WTC11 (cell line): ENCODE results near the gene PCSK9. TPM values are rescaled to one million over a fixed set of nuclear protein-coding genes. Genes with fewer than 3 reads are reported as not detected.

Experiments used
- ATAC-seq: fragments of 200-7000 bp; cut with Tn5 transposase; 2 replicates; pipeline ENCODE4 v1.10.0; 2021; ENCODE audit warnings: mild to moderate bottlenecking, moderate library complexity
- CTCF ChIA-PET: fragments of 300-600 bp; sonication (Branson Sonifier 250); formaldehyde crosslinking; loops from one replicate; lab custom pipeline; 2021; ENCODE audit warnings: antibody characterized with exemption; lab: Charles Lee
- POLR2A ChIA-PET: fragments of 350-600 bp; sonication (Branson Sonifier 250); formaldehyde crosslinking; loops from one replicate; lab custom pipeline; 2021; ENCODE audit warnings: antibody characterized with exemption; lab: Charles Lee
- DNase-seq: peaks from one replicate; pipeline ENCODE4 v3.0.0; 2021; ENCODE audit warnings: low spot score
- H3K27ac Mint-ChIP-seq: 2 replicates; pipeline ENCODE4 v1.8.0; 2021; ENCODE audit warnings: mixed read lengths
- H3K27me3 Mint-ChIP-seq: 2 replicates; pipeline ENCODE4 v1.8.0; 2021; ENCODE audit warnings: low read depth, mild to moderate bottlenecking, moderate library complexity, mixed read lengths
- H3K36me3 Mint-ChIP-seq: 2 replicates; pipeline ENCODE4 v1.8.0; 2021; ENCODE audit warnings: mixed read lengths
- H3K4me1 Mint-ChIP-seq: 2 replicates; pipeline ENCODE4 v1.8.0; 2022; ENCODE audit warnings: mixed read lengths
- H3K4me3 Mint-ChIP-seq: 2 replicates; pipeline ENCODE4 v1.8.0; 2021; ENCODE audit warnings: mild to moderate bottlenecking, moderate library complexity, mixed read lengths
- H3K9me3 Mint-ChIP-seq: 2 replicates; pipeline ENCODE4 v1.8.0; 2021; ENCODE audit warnings: mixed read lengths
- ETV6 ChIP-seq: sonication (generic); formaldehyde crosslinking; IDR thresholded peaks from 2 replicates; pipeline ENCODE4 v1.8.1; 2022; ENCODE audit warnings: mild to moderate bottlenecking, missing genetic modification reagents
- GTF2I ChIP-seq: fragments of 250-450 bp; sonication (Bioruptor Pico); conservative IDR thresholded peaks from 2 replicates; pipeline ENCODE4 v1.4.0; 2021; ENCODE audit warnings: mild to moderate bottlenecking
- IRF2 ChIP-seq: sonication (generic); formaldehyde crosslinking; IDR thresholded peaks from 2 replicates; pipeline ENCODE4 v1.8.0; 2022; ENCODE audit warnings: low read depth, missing genetic modification reagents, borderline replicate concordance
- JAZF1 ChIP-seq: fragments of 250-450 bp; sonication (Bioruptor Pico); IDR thresholded peaks from 2 replicates; pipeline ENCODE4 v1.9.0; 2021; ENCODE audit warnings: moderate library complexity, mild to moderate bottlenecking, inconsistent platforms
- NR2C2 ChIP-seq: sonication (generic); formaldehyde crosslinking; IDR thresholded peaks from 2 replicates; pipeline ENCODE4 v1.8.0; 2022; ENCODE audit warnings: mild to moderate bottlenecking, missing genetic modification reagents
- PRRX2 ChIP-seq: fragments of 250-450 bp; sonication (Bioruptor Pico); IDR thresholded peaks from 2 replicates; pipeline ENCODE4 v1.8.0; 2021; ENCODE audit warnings: mild to moderate bottlenecking
- ZNF121 ChIP-seq: sonication (generic); formaldehyde crosslinking; IDR thresholded peaks from 2 replicates; pipeline ENCODE4 v1.8.0; 2023; ENCODE audit warnings: missing genetic modification reagents
- ZNF138 ChIP-seq: sonication (generic); formaldehyde crosslinking; conservative IDR thresholded peaks from 2 replicates; pipeline ENCODE4 v1.8.1; 2022; ENCODE audit warnings: mild to moderate bottlenecking, moderate library complexity, missing genetic modification reagents
- total RNA-seq: library from RNA; stranded (reverse); gene quantifications from 3 replicates; pipeline ENCODE4 v1.2.3, GENCODE V29; 2021
- TF ChIP-seq, protein P1 (sequence below): sonication (generic); formaldehyde crosslinking; IDR thresholded peaks from 2 replicates; pipeline ENCODE4 v1.8.0; 2023; ENCODE audit warnings: missing genetic modification reagents, mild to moderate bottlenecking, borderline replicate concordance
- TF ChIP-seq, protein P2 (sequence below): sonication (generic); formaldehyde crosslinking; IDR thresholded peaks from 2 replicates; pipeline ENCODE4 v1.8.1; 2022; ENCODE audit warnings: mild to moderate bottlenecking, moderate library complexity, missing genetic modification reagents
- TF ChIP-seq, protein P3 (sequence below): sonication (generic); formaldehyde crosslinking; IDR thresholded peaks from 2 replicates; pipeline ENCODE4 v1.8.0; 2022; ENCODE audit warnings: mild to moderate bottlenecking, missing genetic modification reagents
- TF ChIP-seq, protein P4 (sequence below): sonication (generic); formaldehyde crosslinking; IDR thresholded peaks from 2 replicates; pipeline ENCODE4 v1.8.1; 2022; ENCODE audit warnings: low read depth, missing genetic modification reagents, borderline replicate concordance
- TF ChIP-seq, protein P5 (sequence below): sonication (generic); formaldehyde crosslinking; IDR thresholded peaks from 2 replicates; pipeline ENCODE4 v1.8.1; 2023; ENCODE audit warnings: mild to moderate bottlenecking, missing genetic modification reagents
- TF ChIP-seq, protein P6 (sequence below): fragments of 250-450 bp; sonication (Bioruptor Pico); IDR thresholded peaks from 2 replicates; pipeline ENCODE4 v2.1.2; 2022; ENCODE audit warnings: mild to moderate bottlenecking, moderate library complexity
- TF ChIP-seq, protein P7 (sequence below): sonication (generic); formaldehyde crosslinking; conservative IDR thresholded peaks from 2 replicates; pipeline ENCODE4 v1.8.1; 2022; ENCODE audit warnings: mild to moderate bottlenecking, missing genetic modification reagents

The PCSK9 gene
- total RNA-seq, 1 experiment from 2014 or later, result 73.2 TPM

DNA sequence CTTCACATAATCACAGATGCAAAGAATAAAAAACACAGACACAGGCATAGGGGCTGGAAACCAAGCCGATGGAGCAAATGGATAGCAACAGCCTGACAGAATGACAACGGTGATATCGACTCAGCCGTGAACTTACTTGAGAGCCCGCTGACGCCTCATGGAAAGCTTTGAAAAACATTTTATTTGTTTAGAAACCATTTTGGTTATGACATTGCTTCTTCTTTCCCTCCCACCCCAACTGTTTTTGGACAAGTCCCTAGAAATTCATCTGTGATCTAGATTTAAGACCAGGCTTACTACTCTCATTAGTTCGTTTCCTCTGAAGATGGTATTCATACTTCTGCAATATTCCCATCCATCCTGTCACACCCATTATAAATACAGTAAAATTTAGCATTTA lies 44.9 kb downstream of the PCSK9 start:
- TF ChIP-seq, protein P1, sequence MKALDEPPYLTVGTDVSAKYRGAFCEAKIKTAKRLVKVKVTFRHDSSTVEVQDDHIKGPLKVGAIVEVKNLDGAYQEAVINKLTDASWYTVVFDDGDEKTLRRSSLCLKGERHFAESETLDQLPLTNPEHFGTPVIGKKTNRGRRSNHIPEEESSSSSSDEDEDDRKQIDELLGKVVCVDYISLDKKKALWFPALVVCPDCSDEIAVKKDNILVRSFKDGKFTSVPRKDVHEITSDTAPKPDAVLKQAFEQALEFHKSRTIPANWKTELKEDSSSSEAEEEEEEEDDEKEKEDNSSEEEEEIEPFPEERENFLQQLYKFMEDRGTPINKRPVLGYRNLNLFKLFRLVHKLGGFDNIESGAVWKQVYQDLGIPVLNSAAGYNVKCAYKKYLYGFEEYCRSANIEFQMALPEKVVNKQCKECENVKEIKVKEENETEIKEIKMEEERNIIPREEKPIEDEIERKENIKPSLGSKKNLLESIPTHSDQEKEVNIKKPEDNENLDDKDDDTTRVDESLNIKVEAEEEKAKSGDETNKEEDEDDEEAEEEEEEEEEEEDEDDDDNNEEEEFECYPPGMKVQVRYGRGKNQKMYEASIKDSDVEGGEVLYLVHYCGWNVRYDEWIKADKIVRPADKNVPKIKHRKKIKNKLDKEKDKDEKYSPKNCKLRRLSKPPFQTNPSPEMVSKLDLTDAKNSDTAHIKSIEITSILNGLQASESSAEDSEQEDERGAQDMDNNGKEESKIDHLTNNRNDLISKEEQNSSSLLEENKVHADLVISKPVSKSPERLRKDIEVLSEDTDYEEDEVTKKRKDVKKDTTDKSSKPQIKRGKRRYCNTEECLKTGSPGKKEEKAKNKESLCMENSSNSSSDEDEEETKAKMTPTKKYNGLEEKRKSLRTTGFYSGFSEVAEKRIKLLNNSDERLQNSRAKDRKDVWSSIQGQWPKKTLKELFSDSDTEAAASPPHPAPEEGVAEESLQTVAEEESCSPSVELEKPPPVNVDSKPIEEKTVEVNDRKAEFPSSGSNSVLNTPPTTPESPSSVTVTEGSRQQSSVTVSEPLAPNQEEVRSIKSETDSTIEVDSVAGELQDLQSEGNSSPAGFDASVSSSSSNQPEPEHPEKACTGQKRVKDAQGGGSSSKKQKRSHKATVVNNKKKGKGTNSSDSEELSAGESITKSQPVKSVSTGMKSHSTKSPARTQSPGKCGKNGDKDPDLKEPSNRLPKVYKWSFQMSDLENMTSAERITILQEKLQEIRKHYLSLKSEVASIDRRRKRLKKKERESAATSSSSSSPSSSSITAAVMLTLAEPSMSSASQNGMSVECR (CRISPR knock-in tag), result no peak
- TF ChIP-seq, protein P2, sequence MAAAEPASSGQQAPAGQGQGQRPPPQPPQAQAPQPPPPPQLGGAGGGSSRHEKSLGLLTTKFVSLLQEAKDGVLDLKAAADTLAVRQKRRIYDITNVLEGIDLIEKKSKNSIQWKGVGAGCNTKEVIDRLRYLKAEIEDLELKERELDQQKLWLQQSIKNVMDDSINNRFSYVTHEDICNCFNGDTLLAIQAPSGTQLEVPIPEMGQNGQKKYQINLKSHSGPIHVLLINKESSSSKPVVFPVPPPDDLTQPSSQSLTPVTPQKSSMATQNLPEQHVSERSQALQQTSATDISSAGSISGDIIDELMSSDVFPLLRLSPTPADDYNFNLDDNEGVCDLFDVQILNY, result no peak
- TF ChIP-seq, protein P3, sequence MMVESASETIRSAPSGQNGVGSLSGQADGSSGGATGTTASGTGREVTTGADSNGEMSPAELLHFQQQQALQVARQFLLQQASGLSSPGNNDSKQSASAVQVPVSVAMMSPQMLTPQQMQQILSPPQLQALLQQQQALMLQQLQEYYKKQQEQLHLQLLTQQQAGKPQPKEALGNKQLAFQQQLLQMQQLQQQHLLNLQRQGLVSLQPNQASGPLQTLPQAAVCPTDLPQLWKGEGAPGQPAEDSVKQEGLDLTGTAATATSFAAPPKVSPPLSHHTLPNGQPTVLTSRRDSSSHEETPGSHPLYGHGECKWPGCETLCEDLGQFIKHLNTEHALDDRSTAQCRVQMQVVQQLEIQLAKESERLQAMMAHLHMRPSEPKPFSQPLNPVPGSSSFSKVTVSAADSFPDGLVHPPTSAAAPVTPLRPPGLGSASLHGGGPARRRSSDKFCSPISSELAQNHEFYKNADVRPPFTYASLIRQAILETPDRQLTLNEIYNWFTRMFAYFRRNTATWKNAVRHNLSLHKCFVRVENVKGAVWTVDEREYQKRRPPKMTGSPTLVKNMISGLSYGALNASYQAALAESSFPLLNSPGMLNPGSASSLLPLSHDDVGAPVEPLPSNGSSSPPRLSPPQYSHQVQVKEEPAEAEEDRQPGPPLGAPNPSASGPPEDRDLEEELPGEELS (CRISPR knock-in tag), result no peak
- TF ChIP-seq ETV6 (CRISPR knock-in tag) (no peak), IRF2 (CRISPR knock-in tag) (no peak), GTF2I (no peak), NR2C2 (CRISPR knock-in tag) (no peak), JAZF1 (CRISPR knock-in tag) (no peak), PRRX2 (CRISPR knock-in tag) (no peak), ZNF121 (CRISPR knock-in tag) (no peak), ZNF138 (no peak)
- TF ChIP-seq, protein P4, sequence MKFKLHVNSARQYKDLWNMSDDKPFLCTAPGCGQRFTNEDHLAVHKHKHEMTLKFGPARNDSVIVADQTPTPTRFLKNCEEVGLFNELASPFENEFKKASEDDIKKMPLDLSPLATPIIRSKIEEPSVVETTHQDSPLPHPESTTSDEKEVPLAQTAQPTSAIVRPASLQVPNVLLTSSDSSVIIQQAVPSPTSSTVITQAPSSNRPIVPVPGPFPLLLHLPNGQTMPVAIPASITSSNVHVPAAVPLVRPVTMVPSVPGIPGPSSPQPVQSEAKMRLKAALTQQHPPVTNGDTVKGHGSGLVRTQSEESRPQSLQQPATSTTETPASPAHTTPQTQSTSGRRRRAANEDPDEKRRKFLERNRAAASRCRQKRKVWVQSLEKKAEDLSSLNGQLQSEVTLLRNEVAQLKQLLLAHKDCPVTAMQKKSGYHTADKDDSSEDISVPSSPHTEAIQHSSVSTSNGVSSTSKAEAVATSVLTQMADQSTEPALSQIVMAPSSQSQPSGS, result no peak
- TF ChIP-seq, protein P5, sequence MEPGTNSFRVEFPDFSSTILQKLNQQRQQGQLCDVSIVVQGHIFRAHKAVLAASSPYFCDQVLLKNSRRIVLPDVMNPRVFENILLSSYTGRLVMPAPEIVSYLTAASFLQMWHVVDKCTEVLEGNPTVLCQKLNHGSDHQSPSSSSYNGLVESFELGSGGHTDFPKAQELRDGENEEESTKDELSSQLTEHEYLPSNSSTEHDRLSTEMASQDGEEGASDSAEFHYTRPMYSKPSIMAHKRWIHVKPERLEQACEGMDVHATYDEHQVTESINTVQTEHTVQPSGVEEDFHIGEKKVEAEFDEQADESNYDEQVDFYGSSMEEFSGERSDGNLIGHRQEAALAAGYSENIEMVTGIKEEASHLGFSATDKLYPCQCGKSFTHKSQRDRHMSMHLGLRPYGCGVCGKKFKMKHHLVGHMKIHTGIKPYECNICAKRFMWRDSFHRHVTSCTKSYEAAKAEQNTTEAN (CRISPR knock-in tag), result no peak
- TF ChIP-seq, protein P6, sequence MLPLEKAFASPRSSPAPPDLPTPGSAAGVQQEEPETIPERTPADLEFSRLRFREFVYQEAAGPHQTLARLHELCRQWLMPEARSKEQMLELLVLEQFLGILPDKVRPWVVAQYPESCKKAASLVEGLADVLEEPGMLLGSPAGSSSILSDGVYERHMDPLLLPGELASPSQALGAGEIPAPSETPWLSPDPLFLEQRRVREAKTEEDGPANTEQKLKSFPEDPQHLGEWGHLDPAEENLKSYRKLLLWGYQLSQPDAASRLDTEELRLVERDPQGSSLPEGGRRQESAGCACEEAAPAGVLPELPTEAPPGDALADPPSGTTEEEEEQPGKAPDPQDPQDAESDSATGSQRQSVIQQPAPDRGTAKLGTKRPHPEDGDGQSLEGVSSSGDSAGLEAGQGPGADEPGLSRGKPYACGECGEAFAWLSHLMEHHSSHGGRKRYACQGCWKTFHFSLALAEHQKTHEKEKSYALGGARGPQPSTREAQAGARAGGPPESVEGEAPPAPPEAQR, result no peak
- TF ChIP-seq, protein P7, sequence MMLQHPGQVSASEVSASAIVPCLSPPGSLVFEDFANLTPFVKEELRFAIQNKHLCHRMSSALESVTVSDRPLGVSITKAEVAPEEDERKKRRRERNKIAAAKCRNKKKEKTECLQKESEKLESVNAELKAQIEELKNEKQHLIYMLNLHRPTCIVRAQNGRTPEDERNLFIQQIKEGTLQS (CRISPR knock-in tag), result no peak
- H3K4me1 Mint-ChIP-seq, result no peaks in the 10 kb centered on the region; the same call in 1 of the 2 replicates
- POLR2A ChIA-PET, result no interaction called here
- H3K27me3 Mint-ChIP-seq, result no peaks in the 10 kb centered on the region
- no peaks in the 10 kb centered on the region for H3K9me3 Mint-ChIP-seq
- CTCF ChIA-PET, result no interaction called here
- ATAC-seq, result no peak
- no peak overlapping the region for H3K4me3 Mint-ChIP-seq
- no peak for DNase-seq
- H3K36me3 Mint-ChIP-seq, result peaks cover 77% of the 10 kb centered on the region
- H3K27ac Mint-ChIP-seq, result no peak overlapping the region
